AML-193 (cell line): ENCODE results near the gene HOXB7.

ENCODE experiments used
- DNase-seq, 2 experiments: peaks; one replicate each; lab custom pipeline; 2025; lab: John Stamatoyannopoulos, UW

The HOXB7 gene

DNA sequence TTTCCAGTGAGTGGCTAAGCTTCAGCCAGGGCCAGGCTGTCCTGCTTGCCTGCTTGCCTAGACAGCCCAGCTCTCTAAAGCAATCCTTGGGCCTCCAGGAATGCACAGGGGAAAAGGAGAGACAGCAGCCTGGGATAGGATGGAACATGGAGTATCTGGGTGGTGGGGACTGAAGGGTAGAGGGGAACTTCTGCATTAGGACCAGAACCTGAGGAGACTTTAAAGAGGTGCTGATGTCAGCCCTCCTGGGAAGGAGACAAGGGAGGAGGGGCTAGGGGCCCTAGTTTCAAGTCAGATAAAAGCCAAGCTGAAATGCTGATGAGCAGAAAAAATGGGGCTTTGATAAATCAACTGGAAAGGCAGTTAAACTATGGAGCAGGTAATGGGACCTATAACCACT is 1.8 kb downstream of the HOXB7 start:
- DNase-seq: no peak

DNA sequence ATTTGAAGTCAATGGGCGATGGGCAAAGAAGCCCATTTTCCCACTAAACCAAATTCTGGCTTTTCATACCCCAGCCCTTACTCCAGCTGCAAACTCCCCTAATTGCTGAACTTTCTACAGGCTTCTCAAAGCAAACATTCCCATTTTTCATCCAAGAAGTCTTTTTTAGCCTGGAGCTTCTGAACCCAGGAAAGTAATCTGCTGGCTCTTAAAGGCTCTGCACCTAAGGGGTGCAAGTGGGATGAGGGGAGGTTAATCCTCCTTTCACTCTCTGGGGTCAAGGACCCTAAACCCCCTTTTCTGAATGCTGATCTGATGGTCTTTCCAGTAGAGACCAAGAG is 2.4 kb downstream of the HOXB7 start:
- no peak for DNase-seq

DNA sequence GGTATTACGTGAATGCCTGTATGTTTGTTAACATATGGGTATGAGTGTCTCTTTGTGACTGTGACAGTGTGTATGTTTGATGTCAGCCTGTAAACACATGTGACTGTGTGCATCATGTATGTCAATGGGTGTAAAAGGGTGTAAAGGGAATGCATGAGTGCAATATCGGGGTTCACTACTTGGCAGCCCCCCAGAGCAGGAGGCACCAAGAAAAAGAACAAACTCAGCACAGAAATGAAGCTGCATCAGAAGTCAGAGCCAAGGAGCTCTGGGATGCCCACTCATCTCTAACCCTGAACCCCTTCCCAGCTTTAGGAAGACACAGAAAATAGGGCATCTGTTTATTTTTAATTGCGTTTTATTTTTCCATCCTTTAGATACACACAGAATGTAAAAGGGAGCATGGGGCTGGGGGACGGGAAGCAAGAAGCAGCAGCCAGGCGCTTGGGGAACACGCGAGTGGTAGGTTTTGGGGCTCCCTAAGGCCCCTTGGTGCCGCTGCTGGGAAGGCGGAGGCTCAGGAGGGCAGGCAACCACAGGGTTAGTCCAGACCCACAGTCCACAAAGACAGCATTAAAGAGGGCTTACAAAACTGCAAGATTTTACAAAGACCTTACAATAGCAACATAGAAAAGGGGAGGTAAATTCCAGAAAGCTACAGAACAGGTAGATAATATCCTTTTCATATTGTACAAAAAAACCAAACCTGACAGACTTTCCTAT is 3.8 kb downstream of the HOXB7 start:
- DNase-seq: no peak

DNA sequence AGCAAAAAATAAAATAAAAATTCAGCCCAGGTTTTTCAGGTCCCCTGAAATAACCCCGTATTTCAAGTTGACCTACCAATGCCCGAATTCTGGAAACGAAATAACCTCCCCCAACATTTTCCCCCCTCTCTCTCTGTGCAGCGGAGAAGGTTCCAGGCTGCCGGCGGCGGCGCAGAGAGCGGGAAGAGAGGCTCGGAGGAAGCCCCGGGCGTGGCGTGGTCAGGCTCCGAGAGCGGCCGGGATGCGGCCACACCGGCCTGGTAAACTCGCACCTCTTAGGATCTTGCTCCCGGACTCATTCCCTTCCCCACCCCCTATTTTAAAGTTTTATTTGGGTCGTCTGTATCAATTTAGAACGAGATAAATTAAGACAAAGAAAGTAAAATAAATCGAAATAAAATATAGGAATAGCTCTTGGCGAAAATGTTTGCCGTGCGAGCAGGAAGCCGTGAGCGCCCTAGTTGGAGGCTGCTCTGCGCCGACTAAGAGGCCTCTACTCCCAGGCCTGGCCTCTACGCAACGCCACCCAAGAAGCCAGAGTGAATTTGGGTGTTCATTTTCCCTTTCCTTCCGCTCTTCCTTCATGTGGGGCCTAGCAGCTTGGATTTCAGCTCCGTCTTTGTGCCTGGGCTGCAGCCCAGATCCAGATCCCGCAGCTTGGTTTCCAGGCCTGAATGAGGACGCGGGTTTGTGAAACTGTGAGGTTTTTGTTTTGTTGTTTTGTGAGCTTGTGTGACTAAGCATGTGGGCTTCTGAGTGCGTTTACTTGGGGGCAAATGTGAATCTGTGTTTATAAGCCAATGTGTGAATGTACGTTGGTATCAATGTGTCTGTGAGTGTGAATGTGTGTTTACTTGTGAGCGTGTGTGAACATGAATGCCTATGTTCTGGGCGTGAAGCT is 4.6 kb downstream of the HOXB7 start:
- DNase-seq: no peak

DNA sequence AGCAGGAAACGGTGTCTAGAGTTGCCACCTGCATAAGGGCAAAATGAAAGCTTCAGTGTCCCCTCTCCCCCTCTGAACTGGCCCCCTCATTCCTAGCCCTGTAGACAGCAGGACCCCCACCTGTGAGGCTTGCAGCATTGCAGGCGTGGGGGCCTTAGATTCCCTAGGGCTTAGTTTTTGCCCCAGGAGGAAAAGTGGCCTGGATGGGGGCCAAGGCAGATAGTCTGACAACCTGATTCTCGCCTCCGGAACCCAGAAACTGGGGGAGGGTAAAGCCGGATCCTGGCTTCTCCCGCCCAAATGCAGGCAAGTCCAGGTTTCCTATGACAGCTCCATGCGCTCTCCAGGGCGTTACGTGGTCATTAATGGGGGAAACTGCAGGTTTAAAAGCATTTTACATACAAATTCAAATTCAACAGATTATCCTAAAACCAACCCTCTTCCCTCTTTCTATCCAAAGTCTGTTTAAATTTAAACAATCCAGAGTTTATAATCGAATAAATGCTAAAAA is 5.4 kb downstream of the HOXB7 start:
- no peak for DNase-seq

DNA sequence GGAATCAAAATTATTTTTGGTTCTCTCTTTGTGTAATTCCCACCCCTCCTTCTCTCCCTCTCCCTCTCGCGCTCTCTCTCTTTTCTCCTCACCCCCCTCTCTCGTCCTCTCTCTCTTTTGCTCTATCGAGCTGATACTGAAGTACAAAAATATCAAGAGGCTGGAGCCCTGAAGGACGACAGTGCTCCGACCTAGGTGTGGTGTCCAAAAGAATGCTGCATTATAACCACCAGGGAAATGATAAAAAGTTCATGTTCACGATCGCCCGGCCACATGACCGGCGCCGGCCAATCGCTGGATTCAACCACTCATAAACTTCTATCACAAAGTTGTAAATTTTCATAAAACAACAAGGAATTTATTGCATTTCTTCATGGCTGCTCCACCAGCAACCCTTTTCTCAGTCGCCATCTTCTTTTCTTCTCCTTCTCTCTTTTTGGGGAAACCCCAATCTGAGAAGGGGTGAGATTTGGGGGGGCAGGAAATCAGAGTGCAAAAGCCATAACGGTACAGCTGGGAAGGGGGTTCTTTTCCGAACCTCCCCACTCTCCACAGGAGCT is 6.0 kb downstream of the HOXB7 start, which contains the start of gene HOXB6:
TSS of gene HOXB6 (minus strand) at position 217 of the 560 bp plus-strand sequence. CDS start 6,836 bp downstream, outside the sequence.
- peak; percentile 21 to 22 for DNase-seq

DNA sequence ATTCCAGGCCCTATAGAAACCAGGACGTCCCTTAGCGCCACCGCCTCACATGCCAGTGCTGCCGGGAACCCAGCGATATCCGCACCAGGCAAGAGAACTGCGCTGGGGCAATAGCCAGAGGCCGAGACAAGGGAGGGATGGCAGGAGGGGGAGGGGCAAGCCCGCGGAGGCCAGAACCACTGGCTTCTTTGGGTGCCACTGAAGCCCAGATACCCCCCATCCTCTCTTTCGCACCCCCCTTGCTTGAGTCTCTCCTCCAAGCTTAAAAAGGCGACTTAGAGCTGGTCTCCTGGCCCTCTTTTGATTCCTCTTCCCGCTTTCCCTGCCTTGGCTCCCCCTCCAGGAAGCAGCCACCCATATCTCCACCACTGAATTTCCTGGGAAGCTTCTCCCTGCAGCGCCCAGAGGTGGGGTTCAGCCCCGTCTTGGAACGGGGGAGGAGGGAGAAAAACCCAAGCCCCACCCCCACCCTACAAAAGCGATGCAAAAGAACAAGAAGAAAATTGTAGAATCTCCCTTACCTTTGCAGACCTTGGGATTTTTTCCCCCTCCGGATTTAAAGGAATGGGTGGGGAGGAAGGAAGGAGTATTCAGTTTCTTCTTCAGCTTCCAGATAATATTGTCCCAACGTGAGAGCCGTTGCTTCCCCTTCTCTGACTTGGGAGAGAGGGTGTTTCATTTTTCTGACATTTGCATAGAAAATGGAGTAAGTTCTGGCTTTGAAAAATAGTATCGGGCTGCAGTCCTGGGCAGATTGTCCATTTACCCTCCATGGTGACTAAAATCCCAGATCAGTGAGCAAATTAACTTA is 6.7 kb downstream of the HOXB7 start:
- peak; percentile 19 to 29 for DNase-seq

DNA sequence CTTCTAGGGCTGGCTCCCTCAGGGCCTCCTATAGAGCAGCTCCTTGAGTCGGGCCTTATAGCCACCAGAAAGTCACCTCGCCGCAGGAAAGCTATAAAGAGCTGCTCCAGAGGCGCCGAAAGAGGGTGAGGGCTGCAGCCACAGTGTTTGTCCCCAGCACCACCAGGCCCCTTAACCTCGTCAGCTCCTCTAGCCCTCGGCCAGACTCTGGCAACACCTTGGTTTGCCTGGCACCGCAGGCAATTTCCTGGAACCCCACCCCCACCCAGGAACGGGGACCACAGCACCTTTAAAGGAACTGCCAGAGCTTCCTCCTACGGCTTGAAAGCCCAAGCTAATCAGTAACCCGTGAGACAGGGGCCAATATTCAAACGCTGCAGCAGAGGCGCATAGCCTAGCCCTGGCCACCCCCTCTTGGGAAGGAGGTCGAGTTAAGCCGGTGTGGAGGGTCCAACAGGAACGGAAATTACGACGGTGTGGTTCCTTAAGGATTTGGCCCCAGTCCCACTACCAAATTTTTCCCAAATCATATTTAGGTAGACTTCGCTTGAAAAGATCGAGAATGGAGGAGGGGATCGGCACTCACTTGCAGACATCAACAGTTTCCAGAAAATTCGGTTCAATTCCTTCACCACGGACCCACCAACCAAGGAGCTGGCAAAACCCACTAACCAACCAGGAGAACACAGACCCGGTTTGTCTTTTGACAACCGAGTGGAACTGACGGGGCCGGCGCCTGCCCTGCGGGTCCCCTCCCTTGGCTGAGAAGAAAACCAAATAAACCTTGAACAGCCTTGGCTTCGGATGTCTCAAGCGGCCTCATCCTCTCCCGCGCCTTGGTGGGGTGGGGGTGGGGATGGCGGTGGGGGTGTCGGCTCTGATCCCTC is 9.0 kb downstream of the HOXB7 start:
- no peak for DNase-seq

DNA sequence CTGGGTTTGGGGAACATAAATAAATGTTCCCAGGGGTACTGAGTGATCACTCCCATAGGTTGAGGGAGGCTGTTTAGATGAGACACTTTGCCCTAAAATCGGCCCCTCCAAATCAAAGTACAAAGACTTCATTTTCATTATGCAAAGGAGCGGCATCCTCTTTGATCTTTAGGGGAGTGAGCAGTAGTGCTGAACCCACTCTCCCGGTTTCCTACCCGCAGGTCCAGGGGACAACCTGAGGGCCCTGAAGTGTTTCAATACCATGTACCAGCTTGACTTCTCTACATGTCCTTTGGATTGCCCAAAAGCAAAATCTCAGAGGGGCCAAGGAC is 9.6 kb downstream of the HOXB7 start:
- no peak for DNase-seq

DNA sequence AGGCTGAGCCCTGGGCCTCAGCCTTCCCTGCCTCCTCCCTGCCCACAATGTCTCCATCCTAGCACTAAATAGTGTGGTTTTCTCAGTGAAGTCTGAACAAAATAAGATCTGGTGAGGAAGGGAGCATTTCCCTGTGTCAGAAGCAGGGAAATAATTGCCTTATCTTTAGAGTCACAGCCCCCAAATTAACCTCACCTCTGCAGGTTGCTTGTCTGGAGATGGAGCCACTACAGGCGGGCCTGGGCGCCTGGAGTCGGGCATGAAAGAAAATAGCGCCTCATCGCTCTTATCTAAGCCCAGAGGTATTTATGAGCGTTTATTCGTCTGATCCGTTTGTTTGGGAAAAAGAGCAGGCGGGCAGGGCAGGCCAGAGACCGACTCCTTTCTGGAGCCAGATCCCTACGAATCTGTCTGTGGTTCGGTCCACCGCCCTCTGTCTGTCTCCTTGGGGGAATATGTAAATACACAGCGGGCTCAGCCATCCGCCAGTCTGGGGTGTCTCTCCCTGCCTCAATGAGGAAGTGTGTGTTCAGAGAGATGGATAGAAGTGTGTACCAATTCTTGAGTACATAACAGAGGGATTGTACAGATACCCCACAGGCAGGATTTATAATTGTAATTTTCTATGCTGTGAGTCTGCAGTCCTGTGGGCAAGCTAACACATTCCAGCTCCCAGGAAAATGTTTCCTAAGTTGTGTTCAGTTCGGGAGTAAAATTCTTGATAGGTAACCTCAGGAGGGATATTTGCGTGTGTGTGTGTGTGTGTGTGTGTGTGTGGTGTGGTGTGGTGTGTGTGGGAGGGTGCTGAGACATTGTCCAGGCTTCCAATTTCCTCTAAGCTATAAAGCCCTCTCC is 10.3 kb downstream of the HOXB7 start:
- no peak for DNase-seq

DNA sequence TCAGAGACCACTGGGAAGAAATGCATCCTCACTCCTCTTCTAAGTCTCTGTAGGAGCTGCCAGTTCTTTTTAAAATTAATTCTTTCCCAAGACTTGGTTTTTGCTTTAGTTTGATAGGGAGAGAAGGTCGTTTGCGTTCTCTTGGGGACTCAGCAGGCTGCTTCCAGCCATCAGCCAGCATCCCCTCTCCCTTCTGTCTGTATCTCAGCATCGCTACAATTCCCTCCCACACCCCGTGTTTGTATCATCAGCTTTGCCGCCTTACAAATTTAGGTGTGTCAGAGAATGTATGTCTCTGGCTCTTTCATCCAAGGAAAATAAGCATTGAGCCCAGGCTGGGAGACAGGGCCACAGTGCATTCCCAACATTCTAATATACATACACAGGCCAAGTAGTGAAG is 11.5 kb downstream of the HOXB7 start:
- no peak for DNase-seq

DNA sequence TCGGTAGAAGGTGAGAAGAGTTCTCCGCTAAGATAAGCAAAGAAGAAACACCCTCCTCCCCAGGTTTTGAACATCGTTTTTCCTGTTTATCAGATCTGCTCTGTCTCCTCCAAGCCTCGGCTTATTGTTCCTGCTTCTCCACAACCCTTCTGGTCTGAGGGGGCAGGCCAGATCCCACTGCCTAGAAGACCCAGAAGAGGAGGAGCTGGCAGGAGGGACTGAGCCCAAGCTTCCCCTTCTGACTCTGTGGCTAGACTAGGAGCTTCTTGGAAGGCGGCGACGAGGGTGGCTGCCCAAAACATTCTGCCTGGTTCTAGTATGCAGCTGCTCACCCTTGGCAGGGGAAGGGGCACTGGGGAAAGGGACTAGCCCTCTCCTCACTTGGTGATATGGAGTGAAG is 12.1 kb downstream of the HOXB7 start:
- DNase-seq: no peak

DNA sequence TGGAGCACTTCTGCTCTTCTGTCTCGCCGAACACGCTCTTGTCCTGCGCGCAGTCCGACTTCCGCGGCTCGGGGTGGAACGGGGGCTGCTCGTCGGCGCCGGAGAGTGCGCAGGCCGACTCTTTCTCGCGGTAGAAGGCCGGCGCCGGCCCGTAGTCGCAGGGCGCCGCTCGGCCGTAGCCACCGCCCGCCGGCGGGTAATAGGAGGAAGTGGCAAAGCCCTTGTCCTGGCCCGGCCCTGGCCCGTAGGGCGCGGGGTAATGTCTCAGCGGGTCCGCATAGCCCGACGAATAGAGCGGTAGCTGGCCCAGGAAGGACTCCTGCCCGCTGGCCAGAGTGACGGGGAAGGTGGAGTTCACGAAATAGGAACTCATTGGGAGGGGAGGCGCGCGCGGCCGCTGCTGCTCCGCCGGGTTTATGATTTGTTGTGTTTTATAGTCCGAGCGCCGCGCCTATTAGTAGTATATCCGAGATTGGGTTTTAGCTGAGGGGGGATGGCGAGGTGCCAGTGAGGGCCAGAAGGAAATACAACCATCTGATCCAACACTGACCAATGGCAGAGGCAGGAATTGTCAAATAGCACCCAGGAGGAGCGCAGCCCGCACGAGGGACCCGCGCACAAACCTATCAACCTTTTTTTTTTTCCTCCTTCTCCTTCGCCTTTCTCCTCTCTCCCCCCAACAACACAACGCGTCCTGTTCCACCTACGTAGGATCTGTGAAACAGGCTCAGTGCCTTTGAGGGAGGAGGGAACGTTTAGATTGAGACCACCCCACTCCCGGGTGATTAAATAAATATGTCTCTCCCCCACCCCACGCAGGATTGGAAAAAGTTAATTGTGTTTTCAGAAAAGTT is 12.8 kb downstream of the HOXB7 start:
- no peak for DNase-seq

DNA sequence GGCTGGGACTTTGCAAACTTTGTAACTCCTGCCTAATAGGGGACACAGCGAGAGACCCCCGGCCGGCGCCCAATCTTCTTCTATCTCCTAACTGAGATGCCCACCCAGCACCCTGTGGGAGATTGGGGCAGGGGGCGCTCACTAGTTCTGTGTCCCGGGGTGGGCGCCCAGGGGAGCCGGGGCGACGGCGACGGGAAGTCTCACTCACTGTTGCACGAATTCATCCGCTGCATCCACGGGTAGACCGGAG is 13.4 kb downstream of the HOXB7 start:
- DNase-seq: no peak

DNA sequence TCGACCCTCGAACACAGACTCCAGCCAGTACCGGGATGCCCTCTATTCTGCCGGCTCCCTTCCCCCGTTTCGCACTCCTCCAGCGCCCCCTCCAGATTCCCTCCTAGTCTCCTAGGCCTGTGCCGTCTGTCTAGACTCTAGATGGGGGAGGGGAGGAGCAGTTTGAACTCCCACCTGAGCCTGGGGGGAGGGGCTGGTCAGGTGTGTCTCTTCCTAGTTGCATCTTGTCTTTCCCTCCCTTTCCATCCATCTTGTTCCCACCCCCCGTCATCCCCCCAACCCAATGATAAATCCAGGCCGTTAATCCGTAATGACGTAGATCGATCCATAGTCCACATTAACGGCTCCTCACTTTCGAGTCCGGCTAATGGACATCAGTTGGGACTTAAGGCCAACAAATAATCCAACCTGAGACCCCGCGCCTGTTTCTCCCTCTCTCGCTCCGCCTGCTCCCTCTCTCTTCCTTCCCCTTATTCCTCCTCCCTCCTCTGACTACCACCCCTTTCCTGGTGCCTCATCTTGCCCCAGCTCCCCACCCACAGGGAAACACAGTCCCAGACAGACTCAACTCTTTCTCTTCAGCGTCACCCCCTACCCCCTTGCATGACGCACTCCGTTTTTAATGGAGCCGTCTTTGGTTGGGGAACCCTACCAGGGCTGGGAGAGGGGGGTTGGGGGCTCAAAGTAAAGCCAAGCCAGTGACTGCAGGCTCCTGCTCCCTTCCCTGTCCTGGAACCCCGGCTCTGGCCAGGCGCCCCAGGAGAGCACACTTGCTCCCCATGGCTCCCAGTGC is 13.9 kb downstream of the HOXB7 start:
- no peak for DNase-seq

DNA sequence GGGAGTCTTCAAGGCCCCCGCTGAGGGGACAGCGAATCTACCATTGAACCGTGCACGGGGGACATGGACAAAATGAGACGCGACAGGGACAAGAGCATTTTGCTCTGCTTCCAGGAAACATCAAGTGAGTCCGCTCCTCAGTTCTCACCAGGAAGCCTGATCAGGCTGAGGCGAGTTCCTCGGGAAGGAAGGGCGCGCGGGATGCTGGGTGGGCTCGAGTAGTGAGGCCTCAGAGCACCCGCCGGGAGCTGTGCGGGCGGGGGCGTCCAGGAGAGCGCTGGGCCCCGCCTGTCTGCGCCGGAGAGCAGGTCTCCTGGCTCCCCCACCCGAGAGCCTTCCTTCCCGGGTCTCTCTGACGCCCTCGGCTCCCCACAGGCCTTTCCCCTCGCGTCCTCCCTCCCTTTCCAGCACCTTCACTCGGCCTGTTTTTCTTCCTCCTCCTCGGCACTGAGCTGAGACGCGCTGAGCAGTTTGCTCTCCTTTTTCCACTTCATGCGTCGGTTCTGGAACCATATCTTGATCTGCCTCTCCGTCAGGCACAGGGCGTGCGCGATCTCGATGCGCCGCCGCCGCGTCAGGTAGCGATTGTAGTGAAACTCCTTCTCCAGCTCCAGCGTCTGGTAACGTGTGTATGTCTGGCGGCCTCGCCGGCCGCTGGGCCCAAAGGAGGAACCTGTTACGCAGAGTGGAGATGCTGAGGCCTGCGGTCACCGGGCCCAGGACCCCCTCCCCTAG is 14.7 kb downstream of the HOXB7 start:
- DNase-seq: no peak

DNA sequence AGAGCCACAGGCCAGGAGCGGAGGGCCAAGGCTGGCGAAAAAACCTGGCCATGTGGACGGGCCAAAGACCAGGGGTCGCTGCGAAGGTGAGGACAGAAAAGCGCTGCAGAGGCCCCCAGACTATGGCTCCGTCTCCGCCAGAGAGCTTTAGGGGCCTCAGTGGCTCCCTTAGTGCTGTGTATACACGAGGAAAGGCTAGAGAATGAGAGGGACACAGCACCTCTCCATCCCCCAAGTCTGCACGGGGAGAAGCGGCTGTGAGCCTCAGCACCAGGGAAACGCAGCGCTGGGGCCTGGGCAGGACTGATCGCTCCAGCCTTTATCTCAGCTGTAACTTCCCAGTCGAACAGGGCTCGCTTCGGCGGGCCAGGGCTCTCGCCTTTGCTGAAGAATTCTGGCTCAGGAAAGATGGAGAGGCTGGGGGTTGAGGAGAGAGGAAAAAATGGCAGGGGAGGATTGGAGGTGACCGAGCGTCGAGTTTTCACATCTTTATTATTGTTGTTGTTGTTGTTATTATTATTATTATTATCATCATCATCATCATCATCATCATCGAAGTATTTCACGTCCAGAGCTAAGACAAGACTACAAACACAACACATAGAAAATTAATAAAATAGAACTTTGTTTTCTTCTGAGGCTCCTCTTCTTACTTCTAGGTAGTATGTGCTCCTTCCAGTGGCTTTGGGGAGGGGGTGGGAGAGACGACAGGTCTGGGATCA is 15.4 kb downstream of the HOXB7 start:
- no peak for DNase-seq
